ENCODE measurements around the gene TCTN3. TPM values are rescaled to one million over a fixed set of nuclear protein-coding genes. Genes with fewer than 3 reads are reported as not detected.

Gene TCTN3
- total and polyA plus RNA-seq, 2 of the 13 experiments (the other 11 are each of a cell fraction or from before 2014, with no cell fraction given), result 53.3 to 60.0 TPM

- TF ChIP-seq RERE (CRISPR knock-in tag; IDR thresholded peaks at IDR 0.05; ENCODE audit: low read depth) (no peak), ZFX (CRISPR knock-in tag; IDR thresholded peaks at IDR 0.05; ENCODE audit: low read depth) (peak; percentile 89), NFKBIZ (CRISPR knock-in tag; IDR thresholded peaks at IDR 0.05) (no peak), ZBTB7A (CRISPR knock-in tag; IDR thresholded peaks at IDR 0.05) (no peak), NFIC (IDR thresholded peaks at IDR 0.05; ENCODE audit: low read length) (no peak), CCDC6 (CRISPR knock-in tag; IDR thresholded peaks at IDR 0.05) (0 out of 2 replicates have a peak, but pooled peaks have one; percentile 60), ARID2 (CRISPR knock-in tag; IDR thresholded peaks at IDR 0.05; ENCODE audit: borderline replicate concordance) (0 out of 2 replicates have a peak, but pooled peaks have one; percentile 21)
- TF ChIP-seq, protein P1, sequence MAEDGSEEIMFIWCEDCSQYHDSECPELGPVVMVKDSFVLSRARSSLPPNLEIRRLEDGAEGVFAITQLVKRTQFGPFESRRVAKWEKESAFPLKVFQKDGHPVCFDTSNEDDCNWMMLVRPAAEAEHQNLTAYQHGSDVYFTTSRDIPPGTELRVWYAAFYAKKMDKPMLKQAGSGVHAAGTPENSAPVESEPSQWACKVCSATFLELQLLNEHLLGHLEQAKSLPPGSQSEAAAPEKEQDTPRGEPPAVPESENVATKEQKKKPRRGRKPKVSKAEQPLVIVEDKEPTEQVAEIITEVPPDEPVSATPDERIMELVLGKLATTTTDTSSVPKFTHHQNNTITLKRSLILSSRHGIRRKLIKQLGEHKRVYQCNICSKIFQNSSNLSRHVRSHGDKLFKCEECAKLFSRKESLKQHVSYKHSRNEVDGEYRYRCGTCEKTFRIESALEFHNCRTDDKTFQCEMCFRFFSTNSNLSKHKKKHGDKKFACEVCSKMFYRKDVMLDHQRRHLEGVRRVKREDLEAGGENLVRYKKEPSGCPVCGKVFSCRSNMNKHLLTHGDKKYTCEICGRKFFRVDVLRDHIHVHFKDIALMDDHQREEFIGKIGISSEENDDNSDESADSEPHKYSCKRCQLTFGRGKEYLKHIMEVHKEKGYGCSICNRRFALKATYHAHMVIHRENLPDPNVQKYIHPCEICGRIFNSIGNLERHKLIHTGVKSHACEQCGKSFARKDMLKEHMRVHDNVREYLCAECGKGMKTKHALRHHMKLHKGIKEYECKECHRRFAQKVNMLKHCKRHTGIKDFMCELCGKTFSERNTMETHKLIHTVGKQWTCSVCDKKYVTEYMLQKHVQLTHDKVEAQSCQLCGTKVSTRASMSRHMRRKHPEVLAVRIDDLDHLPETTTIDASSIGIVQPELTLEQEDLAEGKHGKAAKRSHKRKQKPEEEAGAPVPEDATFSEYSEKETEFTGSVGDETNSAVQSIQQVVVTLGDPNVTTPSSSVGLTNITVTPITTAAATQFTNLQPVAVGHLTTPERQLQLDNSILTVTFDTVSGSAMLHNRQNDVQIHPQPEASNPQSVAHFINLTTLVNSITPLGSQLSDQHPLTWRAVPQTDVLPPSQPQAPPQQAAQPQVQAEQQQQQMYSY (CRISPR knock-in tag; IDR thresholded peaks at IDR 0.05), result no peak
- TF ChIP-seq, protein P2, sequence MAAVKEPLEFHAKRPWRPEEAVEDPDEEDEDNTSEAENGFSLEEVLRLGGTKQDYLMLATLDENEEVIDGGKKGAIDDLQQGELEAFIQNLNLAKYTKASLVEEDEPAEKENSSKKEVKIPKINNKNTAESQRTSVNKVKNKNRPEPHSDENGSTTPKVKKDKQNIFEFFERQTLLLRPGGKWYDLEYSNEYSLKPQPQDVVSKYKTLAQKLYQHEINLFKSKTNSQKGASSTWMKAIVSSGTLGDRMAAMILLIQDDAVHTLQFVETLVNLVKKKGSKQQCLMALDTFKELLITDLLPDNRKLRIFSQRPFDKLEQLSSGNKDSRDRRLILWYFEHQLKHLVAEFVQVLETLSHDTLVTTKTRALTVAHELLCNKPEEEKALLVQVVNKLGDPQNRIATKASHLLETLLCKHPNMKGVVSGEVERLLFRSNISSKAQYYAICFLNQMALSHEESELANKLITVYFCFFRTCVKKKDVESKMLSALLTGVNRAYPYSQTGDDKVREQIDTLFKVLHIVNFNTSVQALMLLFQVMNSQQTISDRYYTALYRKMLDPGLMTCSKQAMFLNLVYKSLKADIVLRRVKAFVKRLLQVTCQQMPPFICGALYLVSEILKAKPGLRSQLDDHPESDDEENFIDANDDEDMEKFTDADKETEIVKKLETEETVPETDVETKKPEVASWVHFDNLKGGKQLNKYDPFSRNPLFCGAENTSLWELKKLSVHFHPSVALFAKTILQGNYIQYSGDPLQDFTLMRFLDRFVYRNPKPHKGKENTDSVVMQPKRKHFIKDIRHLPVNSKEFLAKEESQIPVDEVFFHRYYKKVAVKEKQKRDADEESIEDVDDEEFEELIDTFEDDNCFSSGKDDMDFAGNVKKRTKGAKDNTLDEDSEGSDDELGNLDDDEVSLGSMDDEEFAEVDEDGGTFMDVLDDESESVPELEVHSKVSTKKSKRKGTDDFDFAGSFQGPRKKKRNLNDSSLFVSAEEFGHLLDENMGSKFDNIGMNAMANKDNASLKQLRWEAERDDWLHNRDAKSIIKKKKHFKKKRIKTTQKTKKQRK (IDR thresholded peaks at IDR 0.05; ENCODE audit: low read length), result no peak
- TF ChIP-seq, protein P3, sequence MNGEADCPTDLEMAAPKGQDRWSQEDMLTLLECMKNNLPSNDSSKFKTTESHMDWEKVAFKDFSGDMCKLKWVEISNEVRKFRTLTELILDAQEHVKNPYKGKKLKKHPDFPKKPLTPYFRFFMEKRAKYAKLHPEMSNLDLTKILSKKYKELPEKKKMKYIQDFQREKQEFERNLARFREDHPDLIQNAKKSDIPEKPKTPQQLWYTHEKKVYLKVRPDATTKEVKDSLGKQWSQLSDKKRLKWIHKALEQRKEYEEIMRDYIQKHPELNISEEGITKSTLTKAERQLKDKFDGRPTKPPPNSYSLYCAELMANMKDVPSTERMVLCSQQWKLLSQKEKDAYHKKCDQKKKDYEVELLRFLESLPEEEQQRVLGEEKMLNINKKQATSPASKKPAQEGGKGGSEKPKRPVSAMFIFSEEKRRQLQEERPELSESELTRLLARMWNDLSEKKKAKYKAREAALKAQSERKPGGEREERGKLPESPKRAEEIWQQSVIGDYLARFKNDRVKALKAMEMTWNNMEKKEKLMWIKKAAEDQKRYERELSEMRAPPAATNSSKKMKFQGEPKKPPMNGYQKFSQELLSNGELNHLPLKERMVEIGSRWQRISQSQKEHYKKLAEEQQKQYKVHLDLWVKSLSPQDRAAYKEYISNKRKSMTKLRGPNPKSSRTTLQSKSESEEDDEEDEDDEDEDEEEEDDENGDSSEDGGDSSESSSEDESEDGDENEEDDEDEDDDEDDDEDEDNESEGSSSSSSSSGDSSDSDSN (CRISPR knock-in tag; IDR thresholded peaks at IDR 0.05), result peak; percentile 34; the same call in 1 of the 2 replicates
- TF ChIP-seq, protein P4, sequence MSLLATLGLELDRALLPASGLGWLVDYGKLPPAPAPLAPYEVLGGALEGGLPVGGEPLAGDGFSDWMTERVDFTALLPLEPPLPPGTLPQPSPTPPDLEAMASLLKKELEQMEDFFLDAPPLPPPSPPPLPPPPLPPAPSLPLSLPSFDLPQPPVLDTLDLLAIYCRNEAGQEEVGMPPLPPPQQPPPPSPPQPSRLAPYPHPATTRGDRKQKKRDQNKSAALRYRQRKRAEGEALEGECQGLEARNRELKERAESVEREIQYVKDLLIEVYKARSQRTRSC (CRISPR knock-in tag; IDR thresholded peaks at IDR 0.05; ENCODE audit: low read depth), result no peak
These were observed at the start of gene TCTN3 (continued) for GRCh38 chr10:95693668-95694534.

All from HepG2 (cell line).